ENCODE measurements around the gene CNTNAP3. TPM values are rescaled to one million over a fixed set of nuclear protein-coding genes. Genes with fewer than 3 reads are reported as not detected.
"Not testable (repeated sequence)": the region's sequence is repeated elsewhere in the genome, so short reads cannot be mapped to it uniquely, and the experiment has no call there.

CNTNAP3 gene
- total RNA-seq, 1 experiment from 2014 or later = 0.13 TPM

GRCh38 chr9:39038221-39038620, 249.7 kb downstream of the CNTNAP3 start:
- not testable (repeated sequence) for H3K27me3 ChIP-seq (replicated peaks); H3K9me3 ChIP-seq (replicated peaks); H3K4me3 ChIP-seq; H3K4me1 ChIP-seq (replicated peaks); H3K36me3 ChIP-seq; H3K27ac ChIP-seq; DNase-seq (ENCODE audit: low read depth in 1 of 2, low spot score in 2 of 2)

GRCh38 chr9:39033849-39034248, 254.1 kb downstream of the CNTNAP3 start:
- H3K36me3 ChIP-seq; H3K9me3 ChIP-seq (replicated peaks); DNase-seq (ENCODE audit: low read depth in 1 of 2, low spot score in 2 of 2): not testable (repeated sequence)

GRCh38 chr9:39030204-39031019, 257.6 kb downstream of the CNTNAP3 start:
- H3K36me3 ChIP-seq; H3K27ac ChIP-seq; H3K4me3 ChIP-seq; DNase-seq (ENCODE audit: low read depth in 1 of 2, low spot score in 2 of 2); H3K4me1 ChIP-seq (replicated peaks); H3K27me3 ChIP-seq (replicated peaks); H3K9me3 ChIP-seq (replicated peaks): not testable (repeated sequence)

More at GRCh38 chr9:39033849-39034248, 254.1 kb downstream of the CNTNAP3 start:
- H3K27me3 ChIP-seq (replicated peaks); H3K4me3 ChIP-seq; H3K4me1 ChIP-seq (replicated peaks); H3K27ac ChIP-seq: not testable (repeated sequence)

- not testable (repeated sequence) for H3K27me3 ChIP-seq (replicated peaks); H3K9me3 ChIP-seq (replicated peaks); H3K27ac ChIP-seq; DNase-seq (ENCODE audit: low read depth in 1 of 2, low spot score in 2 of 2); H3K4me3 ChIP-seq; H3K36me3 ChIP-seq; H3K4me1 ChIP-seq (replicated peaks)
Measured at GRCh38 chr9:39028855-39029254, 259.1 kb downstream of the CNTNAP3 start.

GRCh38 chr9:39028168-39028567, 259.8 kb downstream of the CNTNAP3 start:
- not testable (repeated sequence) for H3K36me3 ChIP-seq; H3K27ac ChIP-seq; H3K4me3 ChIP-seq; H3K4me1 ChIP-seq (replicated peaks); H3K27me3 ChIP-seq (replicated peaks); H3K9me3 ChIP-seq (replicated peaks); DNase-seq (ENCODE audit: low read depth in 1 of 2, low spot score in 2 of 2)

GRCh38 chr9:39025911-39026588, 261.9 kb downstream of the CNTNAP3 start:
- not testable (repeated sequence) for H3K4me3 ChIP-seq; DNase-seq (ENCODE audit: low read depth in 1 of 2, low spot score in 2 of 2); H3K36me3 ChIP-seq; H3K27ac ChIP-seq; H3K4me1 ChIP-seq (replicated peaks); H3K27me3 ChIP-seq (replicated peaks); H3K9me3 ChIP-seq (replicated peaks)

Other genes with a start within 250 kb of the CNTNAP3 start
- gene SPATA31A1, start 67.5 kb upstream of the CNTNAP3 start, total RNA-seq (2014; rRNA removed; shearing (Covaris generic)) = not detected in 2 replicates

All from SJSA1 (cell line).